Endothelial cell (in vitro differentiated cells): ENCODE results near the gene MLLT6. TPM values are rescaled to one million over a fixed set of nuclear protein-coding genes. Genes with fewer than 3 reads are reported as not detected.

Source experiments
- DNase-seq: peaks from one replicate; pipeline ENCODE4 v3.0.0; 2021; ENCODE audit warnings: low spot score
- H3K27ac Mint-ChIP-seq: one replicate; pipeline ENCODE4 v1.8.0; 2021; ENCODE audit warnings: mixed read lengths, inconsistent platforms; ENCODE audit not compliant: unreplicated experiment
- H3K27me3 Mint-ChIP-seq: one replicate; pipeline ENCODE4 v1.8.0; 2021; ENCODE audit warnings: mild to moderate bottlenecking, moderate library complexity, mixed read lengths, inconsistent platforms; ENCODE audit not compliant: unreplicated experiment
- H3K36me3 Mint-ChIP-seq: one replicate; pipeline ENCODE4 v1.8.0; 2021; ENCODE audit warnings: mild to moderate bottlenecking, low read depth, mixed read lengths, inconsistent platforms; ENCODE audit not compliant: unreplicated experiment
- H3K4me1 Mint-ChIP-seq: one replicate; pipeline ENCODE4 v1.8.0; 2021; ENCODE audit warnings: mild to moderate bottlenecking, mixed read lengths, inconsistent platforms; ENCODE audit not compliant: unreplicated experiment
- H3K4me3 Mint-ChIP-seq: one replicate; pipeline ENCODE4 v1.8.0; 2021; ENCODE audit warnings: mild to moderate bottlenecking, mixed read lengths, inconsistent platforms; ENCODE audit not compliant: unreplicated experiment
- H3K9me3 Mint-ChIP-seq: one replicate; pipeline ENCODE4 v1.8.0; 2021; ENCODE audit warnings: mixed read lengths, inconsistent platforms; ENCODE audit not compliant: unreplicated experiment
- total RNA-seq: library from RNA; stranded (reverse); fragmentation: NEBNext Ultra II Directional; extraction: Animal tissue kit (Norgen Biotek cat#: 25700); gene quantifications from one replicate; pipeline ENCODE4 v1.2.1, GENCODE V29; 2021; ENCODE audit not compliant: unreplicated experiment
- TF ChIP-seq, protein P1 (sequence below): fragments of 200-600 bp; sonication (generic); IDR thresholded peaks from one replicate; pipeline ENCODE4 v1.5.0; 2021; ENCODE audit warnings: antibody characterized with exemption; ENCODE audit not compliant: unreplicated experiment

MLLT6 gene
- total RNA-seq, 1 donor from 2014 or later: 33.8 TPM

DNA sequence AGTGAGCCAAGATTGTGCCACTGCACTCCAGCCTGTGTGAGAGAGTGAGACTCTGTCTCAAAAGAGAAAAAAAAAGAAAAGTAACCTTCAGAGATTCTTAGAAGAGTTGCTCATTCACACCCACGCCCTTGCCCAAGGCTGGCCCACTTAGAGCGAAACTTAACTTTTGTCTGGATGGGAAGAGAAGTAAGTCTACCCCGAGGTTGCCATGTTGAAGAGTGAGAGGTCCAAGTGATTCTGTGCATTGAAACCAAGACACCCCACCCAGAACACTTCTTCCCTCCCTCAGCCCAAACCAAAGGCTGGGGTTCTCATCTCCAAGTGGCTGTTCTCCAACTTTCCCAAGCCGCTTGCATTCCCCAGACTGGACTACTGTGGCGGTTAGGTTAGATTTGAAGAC, 22.7 kb downstream of the MLLT6 start:
- no peak for DNase-seq
- peaks cover 13% of the 10 kb centered on the region for H3K36me3 Mint-ChIP-seq

DNA sequence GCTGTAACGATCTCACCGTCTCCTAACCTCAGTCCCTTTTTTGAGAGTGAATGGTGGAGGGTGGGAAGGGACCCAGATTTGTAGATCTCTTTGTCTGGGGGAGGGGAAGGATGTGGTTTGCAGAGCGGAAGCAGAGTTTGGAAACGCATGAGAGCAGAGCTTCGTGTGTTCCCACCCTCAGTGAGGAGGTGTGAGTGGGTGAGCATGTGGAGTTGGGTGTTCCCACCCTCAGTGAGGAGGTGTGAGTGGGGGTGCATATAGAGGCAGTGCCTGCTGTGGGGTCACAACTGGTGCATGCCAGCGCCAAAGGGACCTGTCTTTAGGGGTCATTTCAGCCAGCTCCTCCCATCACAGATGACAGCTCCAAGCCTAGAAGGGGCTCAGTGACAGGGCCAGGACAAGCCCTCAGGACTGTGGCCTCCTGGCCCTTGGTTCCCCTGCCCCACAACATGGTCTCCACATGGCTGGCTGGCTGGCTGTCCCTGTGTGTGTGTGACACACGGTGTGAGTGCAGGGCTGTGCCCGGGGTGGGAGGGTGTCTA, 23.3 kb downstream of the MLLT6 start:
- DNase-seq: no peak
- H3K36me3 Mint-ChIP-seq: peaks cover 19% of the 10 kb centered on the region
- H3K4me3 Mint-ChIP-seq: no peak overlapping the region

More for the DNA sequence above, 22.7 kb downstream of the MLLT6 start:
- peak overlapping the region; percentile 13 for H3K4me3 Mint-ChIP-seq
- peaks cover 32% of the 10 kb centered on the region for H3K4me1 Mint-ChIP-seq
- H3K27ac Mint-ChIP-seq: peak overlapping the region; percentile 3
- no peaks in the 10 kb centered on the region for H3K9me3 Mint-ChIP-seq
- TF ChIP-seq, protein P1, sequence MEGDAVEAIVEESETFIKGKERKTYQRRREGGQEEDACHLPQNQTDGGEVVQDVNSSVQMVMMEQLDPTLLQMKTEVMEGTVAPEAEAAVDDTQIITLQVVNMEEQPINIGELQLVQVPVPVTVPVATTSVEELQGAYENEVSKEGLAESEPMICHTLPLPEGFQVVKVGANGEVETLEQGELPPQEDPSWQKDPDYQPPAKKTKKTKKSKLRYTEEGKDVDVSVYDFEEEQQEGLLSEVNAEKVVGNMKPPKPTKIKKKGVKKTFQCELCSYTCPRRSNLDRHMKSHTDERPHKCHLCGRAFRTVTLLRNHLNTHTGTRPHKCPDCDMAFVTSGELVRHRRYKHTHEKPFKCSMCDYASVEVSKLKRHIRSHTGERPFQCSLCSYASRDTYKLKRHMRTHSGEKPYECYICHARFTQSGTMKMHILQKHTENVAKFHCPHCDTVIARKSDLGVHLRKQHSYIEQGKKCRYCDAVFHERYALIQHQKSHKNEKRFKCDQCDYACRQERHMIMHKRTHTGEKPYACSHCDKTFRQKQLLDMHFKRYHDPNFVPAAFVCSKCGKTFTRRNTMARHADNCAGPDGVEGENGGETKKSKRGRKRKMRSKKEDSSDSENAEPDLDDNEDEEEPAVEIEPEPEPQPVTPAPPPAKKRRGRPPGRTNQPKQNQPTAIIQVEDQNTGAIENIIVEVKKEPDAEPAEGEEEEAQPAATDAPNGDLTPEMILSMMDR: no peak
- peaks cover 11% of the 10 kb centered on the region for H3K27me3 Mint-ChIP-seq

DNA sequence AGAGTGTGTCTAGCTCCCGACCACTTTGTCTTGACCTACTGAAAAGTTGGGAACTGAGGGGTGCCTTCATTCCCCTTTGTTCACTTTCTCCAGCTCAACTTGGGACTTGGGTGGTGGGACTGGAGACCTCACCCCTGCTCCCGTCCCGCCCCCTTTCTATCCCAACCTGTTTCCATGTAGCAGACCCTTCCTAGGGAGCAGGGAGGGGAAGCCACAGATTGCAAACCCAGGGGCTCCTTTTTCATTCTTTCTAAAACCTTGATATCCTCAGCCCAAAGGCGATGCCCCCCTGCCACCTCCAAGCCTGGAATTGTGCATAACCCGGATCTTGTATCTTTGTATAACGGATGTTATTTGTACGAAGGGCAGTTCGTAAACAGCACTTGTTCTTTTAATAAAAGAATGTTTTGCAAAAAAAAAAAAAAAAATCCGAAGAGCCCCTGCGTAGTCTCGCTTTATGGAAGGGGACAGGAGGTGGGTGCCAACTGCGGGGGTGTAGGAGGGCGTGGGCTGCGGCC, 24.4 kb downstream of the MLLT6 start:
- no peaks in the 10 kb centered on the region for H3K9me3 Mint-ChIP-seq
- H3K4me1 Mint-ChIP-seq: peaks cover 35% of the 10 kb centered on the region
- H3K4me3 Mint-ChIP-seq: peak overlapping the region; percentile 65
- no peak overlapping the region for H3K27ac Mint-ChIP-seq
- TF ChIP-seq, protein P1: no peak
- H3K36me3 Mint-ChIP-seq: peaks cover 23% of the 10 kb centered on the region
- peaks cover 17% of the 10 kb centered on the region for H3K27me3 Mint-ChIP-seq
- DNase-seq: no peak

More for the DNA sequence above, 23.3 kb downstream of the MLLT6 start:
- Mint-ChIP-seq H3K27ac (no peak overlapping the region), H3K9me3 (no peaks in the 10 kb centered on the region), H3K4me1 (peaks cover 35% of the 10 kb centered on the region), H3K27me3 (peaks cover 16% of the 10 kb centered on the region)
- TF ChIP-seq, protein P1: no peak

DNA sequence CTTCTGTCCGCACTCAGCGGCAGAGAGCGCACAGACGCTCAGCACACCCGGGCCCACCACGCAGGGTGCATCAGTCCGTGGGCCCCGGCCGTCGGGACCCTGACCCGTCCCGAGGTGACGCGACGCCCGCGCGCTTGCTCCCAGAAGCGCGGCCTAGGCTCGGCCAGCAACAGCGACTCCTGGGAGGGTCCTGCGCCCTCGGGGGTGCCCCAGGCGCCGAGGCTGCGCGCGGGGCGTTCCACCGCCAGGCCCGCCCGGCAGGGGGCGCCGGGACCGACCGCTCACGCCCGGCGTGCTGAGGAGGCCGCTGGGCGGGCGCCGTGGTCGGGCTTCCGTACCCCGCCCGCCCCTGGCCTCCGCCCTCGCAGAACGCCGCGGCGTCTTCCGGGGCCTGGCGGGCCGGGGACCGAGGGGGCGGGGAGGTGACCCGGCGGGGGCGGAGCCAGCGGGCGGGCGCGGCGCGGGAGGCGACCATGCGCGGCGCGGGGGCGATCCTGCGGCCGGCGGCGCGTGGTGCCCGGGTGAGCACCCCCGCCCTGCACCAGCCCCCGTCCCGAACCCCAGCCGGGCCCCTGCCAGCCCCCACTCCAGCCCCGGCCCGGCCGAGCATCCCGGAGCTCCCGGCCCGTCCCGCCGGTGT, 24.9 kb downstream of the MLLT6 start, which contains the start of gene CISD3:
Gene CISD3, plus strand, starts transcription at position 456 of the 640 bp plus-strand sequence. Its CDS starts 18 bp downstream, at position 474.
- Mint-ChIP-seq H3K4me3 (peak within 1 kb of the TSS; percentile 92), H3K36me3 (peaks cover 23% of the 10 kb centered on the region), H3K27ac (peak within 1 kb of the TSS; percentile 53), H3K4me1 (peaks cover 35% of the 10 kb centered on the region), H3K27me3 (peaks cover 17% of the 10 kb centered on the region), H3K9me3 (no peaks in the 10 kb centered on the region)
- TF ChIP-seq, protein P1: peak; percentile 72
- DNase-seq: peak; percentile 84
